Progenitor cell of endocrine pancreas (in vitro differentiated cells): ENCODE results near the gene HYI. TPM values are rescaled to one million over a fixed set of nuclear protein-coding genes. Genes with fewer than 3 reads are reported as not detected.

Experiments
- DNase-seq: peaks from one replicate; pipeline ENCODE4 v3.0.0; 2021; ENCODE audit warnings: low spot score; ENCODE audit not compliant: unreplicated experiment
- H3K27ac Mint-ChIP-seq: 2 replicates; pipeline ENCODE4 v1.8.0; 2021; ENCODE audit warnings: mild to moderate bottlenecking, moderate library complexity, mixed read lengths
- H3K27me3 Mint-ChIP-seq: 2 replicates; pipeline ENCODE4 v1.8.0; 2021; ENCODE audit warnings: mixed read lengths
- H3K36me3 Mint-ChIP-seq: 2 replicates; pipeline ENCODE4 v1.8.0; 2022; ENCODE audit warnings: mixed read lengths; ENCODE audit not compliant: insufficient read depth
- H3K4me1 Mint-ChIP-seq: 2 replicates; pipeline ENCODE4 v1.8.0; 2021; ENCODE audit warnings: low read depth, mixed read lengths
- H3K4me3 Mint-ChIP-seq: 2 replicates; pipeline ENCODE4 v1.8.0; 2021; ENCODE audit warnings: low read depth, mild to moderate bottlenecking, moderate library complexity, mixed read lengths
- H3K9me3 Mint-ChIP-seq: 2 replicates; pipeline ENCODE4 v1.8.0; 2021; ENCODE audit warnings: low read depth, mixed read lengths
- total RNA-seq: library from RNA; stranded (reverse); gene quantifications from 2 replicates; pipeline ENCODE4 v1.2.1, GENCODE V29; 2021
- TF ChIP-seq, protein P1 (sequence below): fragments of 200-600 bp; sonication (generic); IDR thresholded peaks from one replicate; pipeline ENCODE4 v1.5.0; 2021; ENCODE audit warnings: antibody characterized with exemption, mild to moderate bottlenecking; ENCODE audit not compliant: unreplicated experiment

HYI gene
- total RNA-seq, 1 donor from 2014 or later, result 52.4 TPM

DNA sequence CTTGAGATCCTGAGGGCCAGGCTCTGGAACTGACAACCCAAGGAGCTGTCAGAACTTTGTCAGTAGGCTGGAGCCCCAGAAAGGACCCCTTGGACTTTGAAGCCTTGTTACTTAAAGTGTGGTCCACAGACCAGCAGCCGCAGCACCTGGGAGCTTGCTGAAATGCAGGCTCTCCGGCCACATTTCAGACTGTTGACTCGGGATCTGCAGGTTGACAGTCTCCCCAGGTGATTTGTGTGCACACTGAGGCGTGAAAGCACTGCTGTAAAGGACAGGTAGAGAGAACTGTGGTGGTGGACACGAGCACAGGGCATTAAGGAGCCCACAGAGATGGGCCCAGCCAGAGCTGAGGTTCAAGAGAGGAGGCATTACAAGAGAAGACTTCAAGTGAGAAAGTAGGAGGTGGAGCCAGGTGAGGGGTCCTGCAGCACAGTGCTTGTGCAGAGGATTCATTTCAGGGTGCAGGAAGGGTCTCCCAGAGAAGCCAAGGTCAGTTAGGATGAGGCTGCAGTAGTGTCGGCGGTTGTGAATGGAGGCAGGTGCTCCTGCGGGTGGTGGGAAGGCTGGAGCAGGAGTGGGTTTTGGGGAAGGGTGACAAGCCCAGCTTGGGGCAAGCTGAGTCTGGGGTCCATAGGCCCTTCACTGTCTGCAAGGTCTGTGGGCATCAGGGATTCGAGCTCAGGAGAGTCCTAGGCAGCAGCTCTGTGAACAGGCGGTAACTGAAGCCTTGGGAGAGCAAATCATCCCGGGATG is 4.6 kb downstream of the HYI start:
- Mint-ChIP-seq H3K27me3 (no peaks in the 10 kb centered on the region), H3K36me3 (peaks cover 21% of the 10 kb centered on the region), H3K4me1 (peaks cover 15% of the 10 kb centered on the region), H3K9me3 (no peaks in the 10 kb centered on the region), H3K4me3 (no peak overlapping the region), H3K27ac (peak overlapping the region; percentile 47)
- TF ChIP-seq, protein P1, sequence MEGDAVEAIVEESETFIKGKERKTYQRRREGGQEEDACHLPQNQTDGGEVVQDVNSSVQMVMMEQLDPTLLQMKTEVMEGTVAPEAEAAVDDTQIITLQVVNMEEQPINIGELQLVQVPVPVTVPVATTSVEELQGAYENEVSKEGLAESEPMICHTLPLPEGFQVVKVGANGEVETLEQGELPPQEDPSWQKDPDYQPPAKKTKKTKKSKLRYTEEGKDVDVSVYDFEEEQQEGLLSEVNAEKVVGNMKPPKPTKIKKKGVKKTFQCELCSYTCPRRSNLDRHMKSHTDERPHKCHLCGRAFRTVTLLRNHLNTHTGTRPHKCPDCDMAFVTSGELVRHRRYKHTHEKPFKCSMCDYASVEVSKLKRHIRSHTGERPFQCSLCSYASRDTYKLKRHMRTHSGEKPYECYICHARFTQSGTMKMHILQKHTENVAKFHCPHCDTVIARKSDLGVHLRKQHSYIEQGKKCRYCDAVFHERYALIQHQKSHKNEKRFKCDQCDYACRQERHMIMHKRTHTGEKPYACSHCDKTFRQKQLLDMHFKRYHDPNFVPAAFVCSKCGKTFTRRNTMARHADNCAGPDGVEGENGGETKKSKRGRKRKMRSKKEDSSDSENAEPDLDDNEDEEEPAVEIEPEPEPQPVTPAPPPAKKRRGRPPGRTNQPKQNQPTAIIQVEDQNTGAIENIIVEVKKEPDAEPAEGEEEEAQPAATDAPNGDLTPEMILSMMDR, result no peak
- DNase-seq, result no peak

DNA sequence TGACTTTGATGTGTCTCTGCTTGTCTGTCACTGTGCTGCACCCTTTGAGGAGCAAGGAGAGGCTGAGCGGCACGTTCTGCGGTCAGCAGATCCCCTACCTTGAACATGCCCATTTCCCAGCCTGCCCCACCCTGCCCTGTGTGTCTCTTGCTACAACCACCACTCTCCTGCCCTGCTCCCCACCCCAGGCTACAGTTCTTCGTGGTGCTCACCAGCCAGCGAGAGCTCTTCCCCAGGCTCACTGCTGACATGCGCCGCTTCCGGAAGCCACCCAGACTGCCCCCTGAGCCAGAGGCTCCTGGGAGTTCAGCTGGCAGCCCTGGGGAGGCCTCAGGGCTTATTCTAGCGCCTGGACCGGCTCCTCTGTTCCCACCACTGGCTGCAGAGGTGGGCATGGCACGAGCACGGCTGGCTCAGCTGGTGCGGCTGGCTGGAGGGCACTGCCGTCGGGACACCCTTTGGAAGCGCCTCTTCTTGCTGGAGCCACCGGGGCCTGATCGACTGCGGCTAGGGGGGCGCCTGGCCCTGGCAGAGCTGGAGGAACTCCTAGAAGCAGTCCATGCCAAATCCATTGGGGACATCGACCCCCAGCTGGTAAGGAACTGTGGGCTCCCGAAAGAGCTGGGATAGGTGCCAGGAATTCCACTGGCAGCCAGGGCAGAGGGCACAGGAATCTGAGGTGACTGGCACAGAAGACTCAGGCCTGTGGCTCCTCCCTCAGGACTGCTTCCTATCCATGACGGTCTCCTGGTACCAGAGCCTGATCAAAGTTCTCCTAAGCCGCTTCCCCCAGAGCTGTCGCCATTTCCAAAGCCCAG is 5.6 kb downstream of the HYI start:
- peaks cover 26% of the 10 kb centered on the region for H3K36me3 Mint-ChIP-seq
- no peak for DNase-seq
- no peaks in the 10 kb centered on the region for H3K27me3 Mint-ChIP-seq
- no peak overlapping the region for H3K4me3 Mint-ChIP-seq
- TF ChIP-seq, protein P1, result no peak
- H3K27ac Mint-ChIP-seq, result no peak overlapping the region
- H3K4me1 Mint-ChIP-seq, result peaks cover 13% of the 10 kb centered on the region
- H3K9me3 Mint-ChIP-seq, result no peaks in the 10 kb centered on the region

DNA sequence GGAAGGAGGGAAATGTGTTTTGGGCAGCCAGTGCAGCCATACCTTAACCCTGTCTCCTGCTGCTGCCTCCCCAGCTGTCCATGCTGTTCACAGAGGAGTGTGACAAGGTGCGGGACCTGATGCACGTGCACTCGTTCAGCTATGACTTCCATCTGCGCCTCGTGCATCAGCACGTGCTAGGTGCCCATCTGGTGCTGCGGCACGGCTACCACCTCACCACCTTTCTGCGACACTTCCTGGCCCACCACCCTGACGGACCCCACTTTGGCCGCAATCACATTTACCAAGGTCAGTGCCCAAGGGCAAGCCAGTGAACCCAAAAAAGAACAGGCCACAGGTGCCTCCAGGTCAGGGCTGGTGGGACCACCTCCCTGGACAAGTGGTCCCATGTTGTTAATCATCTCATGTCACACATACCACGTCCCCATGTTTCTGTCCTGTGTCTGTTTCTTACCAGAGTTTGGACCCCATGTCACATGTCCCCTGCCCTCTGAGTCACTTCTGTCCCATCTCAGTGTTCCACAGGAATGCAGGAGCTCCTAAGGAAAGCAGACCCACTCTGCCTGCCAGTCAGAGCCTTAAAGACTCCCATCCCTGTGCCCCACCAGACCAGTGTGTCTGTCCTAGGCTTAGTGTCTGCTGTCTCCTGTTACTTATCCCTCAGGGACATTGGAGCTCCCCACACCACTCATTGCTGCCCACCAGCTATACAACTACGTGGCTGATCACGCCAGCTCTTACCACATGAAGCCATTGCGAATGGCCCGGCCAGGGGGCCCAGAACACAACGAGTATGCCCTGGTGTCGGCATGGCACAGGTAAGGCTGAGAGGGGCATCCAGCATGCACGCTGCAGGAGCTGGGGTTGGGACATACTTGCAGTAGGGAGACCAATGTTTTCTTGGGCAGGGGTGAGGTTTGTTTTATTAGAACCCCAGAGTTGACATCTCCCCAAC is 6.6 kb downstream of the HYI start:
- peaks cover 4% of the 10 kb centered on the region for H3K4me1 Mint-ChIP-seq
- no peaks in the 10 kb centered on the region for H3K9me3 Mint-ChIP-seq
- H3K27ac Mint-ChIP-seq, result no peak overlapping the region
- no peak overlapping the region for H3K4me3 Mint-ChIP-seq
- TF ChIP-seq, protein P1, result no peak
- H3K27me3 Mint-ChIP-seq, result no peaks in the 10 kb centered on the region
- H3K36me3 Mint-ChIP-seq, result peaks cover 20% of the 10 kb centered on the region
- DNase-seq, result no peak

DNA sequence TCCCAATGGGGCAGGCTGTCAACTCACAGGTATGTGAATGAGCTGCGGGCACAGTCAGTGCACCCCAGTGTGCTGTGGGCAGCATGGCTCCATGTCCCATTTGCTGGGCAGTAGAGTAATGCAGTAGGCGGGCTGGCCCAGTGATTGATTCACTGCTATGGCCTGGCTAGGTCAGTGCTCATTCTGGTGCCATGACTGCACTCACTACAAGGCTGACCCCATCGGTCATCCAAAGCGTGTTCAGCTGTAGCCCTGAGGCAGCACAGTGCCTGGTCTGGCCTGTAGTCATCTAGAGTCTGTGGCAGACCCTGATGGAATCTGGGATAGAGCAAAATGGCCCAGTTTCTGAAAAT is 7.4 kb downstream of the HYI start:
- Mint-ChIP-seq H3K27me3 (no peaks in the 10 kb centered on the region), H3K9me3 (no peaks in the 10 kb centered on the region), H3K36me3 (peaks cover 19% of the 10 kb centered on the region), H3K4me1 (peaks cover 4% of the 10 kb centered on the region), H3K27ac (no peak overlapping the region), H3K4me3 (no peak overlapping the region)
- no peak for DNase-seq
- TF ChIP-seq, protein P1, result no peak
